KMS-11 (cell line): ENCODE measurements around the gene PIK3IP1.

Experiments used
- H2AFZ ChIP-seq: fragments of 200-600 bp; sonication (generic); 2 replicates; pipeline ENCODE4 v1.6.1; 2016; ENCODE audit warnings: antibody characterized with exemption, mixed run types, low read depth
- H3K27ac ChIP-seq: fragments of 200-600 bp; sonication (generic); 2 replicates; pipeline ENCODE4 v1.6.1; 2016; ENCODE audit warnings: mild to moderate bottlenecking, mixed run types
- H3K27me3 ChIP-seq: fragments of 200-600 bp; sonication (generic); 2 replicates; pipeline ENCODE4 v1.6.1; 2017; ENCODE audit warnings: mild to moderate bottlenecking, low read depth, mixed run types, moderate library complexity; ENCODE audit not compliant: insufficient read depth
- H3K36me3 ChIP-seq: fragments of 200-600 bp; sonication (generic); 2 replicates; pipeline ENCODE4 v1.6.1; 2017; ENCODE audit warnings: mild to moderate bottlenecking, mixed run types; ENCODE audit not compliant: insufficient read depth
- H3K4me1 ChIP-seq: fragments of 200-600 bp; sonication (generic); 2 replicates; pipeline ENCODE4 v1.6.1; 2016; ENCODE audit warnings: mild to moderate bottlenecking, low read depth, mixed run types; ENCODE audit not compliant: poor library complexity, severe bottlenecking
- H3K4me2 ChIP-seq: fragments of 200-600 bp; sonication (generic); 2 replicates; pipeline ENCODE4 v1.7.0; 2016; ENCODE audit warnings: mild to moderate bottlenecking, mixed run types
- H3K4me3 ChIP-seq: fragments of 200-600 bp; sonication (generic); IDR thresholded peaks from 2 replicates; pipeline ENCODE4 v1.6.1; 2017; ENCODE audit warnings: low read depth, low read length, mixed read lengths; ENCODE audit not compliant: insufficient read depth
- H3K79me2 ChIP-seq: fragments of 200-600 bp; sonication (generic); 2 replicates; pipeline ENCODE4 v1.6.1; 2016; ENCODE audit warnings: low read depth, mixed run types; ENCODE audit not compliant: insufficient read depth
- H3K9ac ChIP-seq: fragments of 200-600 bp; sonication (generic); 2 replicates; pipeline ENCODE4 v1.6.1; 2016; ENCODE audit warnings: mild to moderate bottlenecking, mixed run types
- H4K20me1 ChIP-seq: fragments of 200-600 bp; sonication (generic); 2 replicates; pipeline ENCODE4 v1.6.1; 2016; ENCODE audit warnings: mild to moderate bottlenecking, mixed run types; ENCODE audit not compliant: insufficient read depth
- TF ChIP-seq, protein P1 (sequence below): fragments of 200-600 bp; sonication (generic); conservative IDR thresholded peaks from 2 replicates; pipeline ENCODE4 v1.6.1; 2017; ENCODE audit warnings: low read depth, mild to moderate bottlenecking, antibody characterized with exemption, low read length, moderate library complexity, mixed read lengths

The PIK3IP1 gene

GRCh38 chr22:31278626-31279326 is 13.5 kb downstream of the PIK3IP1 start:
- Histone ChIP-seq H3K4me3 (no peak overlapping the region), H3K9ac (no peak overlapping the region), H2AFZ (no peak overlapping the region), H3K4me1 (no peaks in the 10 kb centered on the region), H3K36me3 (no peaks in the 10 kb centered on the region), H3K27me3 (no peaks in the 10 kb centered on the region), H4K20me1 (no peaks in the 10 kb centered on the region), H3K27ac (no peak overlapping the region), H3K79me2 (no peaks in the 10 kb centered on the region), H3K4me2 (no peak overlapping the region)
- TF ChIP-seq, protein P1, sequence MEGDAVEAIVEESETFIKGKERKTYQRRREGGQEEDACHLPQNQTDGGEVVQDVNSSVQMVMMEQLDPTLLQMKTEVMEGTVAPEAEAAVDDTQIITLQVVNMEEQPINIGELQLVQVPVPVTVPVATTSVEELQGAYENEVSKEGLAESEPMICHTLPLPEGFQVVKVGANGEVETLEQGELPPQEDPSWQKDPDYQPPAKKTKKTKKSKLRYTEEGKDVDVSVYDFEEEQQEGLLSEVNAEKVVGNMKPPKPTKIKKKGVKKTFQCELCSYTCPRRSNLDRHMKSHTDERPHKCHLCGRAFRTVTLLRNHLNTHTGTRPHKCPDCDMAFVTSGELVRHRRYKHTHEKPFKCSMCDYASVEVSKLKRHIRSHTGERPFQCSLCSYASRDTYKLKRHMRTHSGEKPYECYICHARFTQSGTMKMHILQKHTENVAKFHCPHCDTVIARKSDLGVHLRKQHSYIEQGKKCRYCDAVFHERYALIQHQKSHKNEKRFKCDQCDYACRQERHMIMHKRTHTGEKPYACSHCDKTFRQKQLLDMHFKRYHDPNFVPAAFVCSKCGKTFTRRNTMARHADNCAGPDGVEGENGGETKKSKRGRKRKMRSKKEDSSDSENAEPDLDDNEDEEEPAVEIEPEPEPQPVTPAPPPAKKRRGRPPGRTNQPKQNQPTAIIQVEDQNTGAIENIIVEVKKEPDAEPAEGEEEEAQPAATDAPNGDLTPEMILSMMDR, result no peak

DNA sequence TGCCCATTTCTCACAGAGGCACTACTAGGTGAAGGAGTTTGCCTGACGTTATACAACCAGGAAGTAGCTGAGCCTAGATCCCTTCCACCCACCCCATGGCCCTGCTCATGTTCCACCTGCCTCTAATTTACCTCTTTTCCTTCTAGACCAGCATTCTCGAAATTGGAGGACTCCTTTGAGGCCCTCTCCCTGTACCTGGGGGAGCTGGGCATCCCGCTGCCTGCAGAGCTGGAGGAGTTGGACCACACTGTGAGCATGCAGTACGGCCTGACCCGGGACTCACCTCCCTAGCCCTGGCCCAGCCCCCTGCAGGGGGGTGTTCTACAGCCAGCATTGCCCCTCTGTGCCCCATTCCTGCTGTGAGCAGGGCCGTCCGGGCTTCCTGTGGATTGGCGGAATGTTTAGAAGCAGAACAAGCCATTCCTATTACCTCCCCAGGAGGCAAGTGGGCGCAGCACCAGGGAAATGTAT is 14.1 kb downstream of the PIK3IP1 start:
- H3K4me2 ChIP-seq, result no peak overlapping the region
- H3K79me2 ChIP-seq, result no peaks in the 10 kb centered on the region
- TF ChIP-seq, protein P1, result no peak
- no peaks in the 10 kb centered on the region for H3K4me1 ChIP-seq
- H3K4me3 ChIP-seq, result no peak overlapping the region
- H3K9ac ChIP-seq, result no peak overlapping the region
- no peak overlapping the region for H2AFZ ChIP-seq
- no peaks in the 10 kb centered on the region for H3K27me3 ChIP-seq
- H4K20me1 ChIP-seq, result no peaks in the 10 kb centered on the region
- no peak overlapping the region for H3K27ac ChIP-seq
- no peaks in the 10 kb centered on the region for H3K36me3 ChIP-seq

- no peak overlapping the region for H2AFZ ChIP-seq
Observed at GRCh38 chr22:31277741-31278140, 14.5 kb downstream of the PIK3IP1 start.

GRCh38 chr22:31276426-31277167 is 15.7 kb downstream of the PIK3IP1 start:
- TF ChIP-seq, protein P1, result no peak
- no peaks in the 10 kb centered on the region for H3K27me3 ChIP-seq
- H3K4me3 ChIP-seq, result no peak overlapping the region
- no peaks in the 10 kb centered on the region for H4K20me1 ChIP-seq
- H3K27ac ChIP-seq, result no peak overlapping the region
- no peaks in the 10 kb centered on the region for H3K79me2 ChIP-seq
- H3K4me1 ChIP-seq, result no peaks in the 10 kb centered on the region
- H3K4me2 ChIP-seq, result no peak overlapping the region
- no peak overlapping the region for H3K9ac ChIP-seq
- no peaks in the 10 kb centered on the region for H3K36me3 ChIP-seq
- H2AFZ ChIP-seq, result no peak overlapping the region

More at GRCh38 chr22:31277741-31278140, 14.5 kb downstream of the PIK3IP1 start:
- Histone ChIP-seq H3K4me1 (no peaks in the 10 kb centered on the region), H3K79me2 (no peaks in the 10 kb centered on the region), H3K9ac (no peak overlapping the region), H3K4me3 (no peak overlapping the region), H3K27ac (no peak overlapping the region), H3K4me2 (no peak overlapping the region), H3K36me3 (no peaks in the 10 kb centered on the region), H4K20me1 (no peaks in the 10 kb centered on the region), H3K27me3 (no peaks in the 10 kb centered on the region)
- TF ChIP-seq, protein P1, result no peak
